NCI-H2227 (cell line): ENCODE results near the gene NKX1-1.
"Not testable (repeated sequence)": the region's sequence is repeated elsewhere in the genome, so short reads cannot be mapped to it uniquely, and the experiment has no call there.

Experiments used
- DNase-seq: peaks from one replicate; lab custom pipeline; 2025; ENCODE audit not compliant: unreplicated experiment; lab: John Stamatoyannopoulos, UW

NKX1-1 gene

GRCh38 chr4:1406394-1406980 lies at the start of gene NKX1-1:
Gene NKX1-1 (minus strand): TSS chr4:1406442. CDS start chr4:1406442, 0 bp downstream.
- DNase-seq = no peak

- no peak for DNase-seq
Measured at GRCh38 chr4:1453731-1454130, 47.5 kb upstream of the NKX1-1 start.

- no peak for DNase-seq
Measured at GRCh38 chr4:1452431-1453051, 46.3 kb upstream of the NKX1-1 start.

- no peak for DNase-seq
Measured at GRCh38 chr4:1451752-1452122, 45.5 kb upstream of the NKX1-1 start.

GRCh38 chr4:1451106-1451751 lies 45.0 kb upstream of the NKX1-1 start:
- DNase-seq = no peak

- DNase-seq = no peak
Measured at GRCh38 chr4:1449833-1450741, 43.8 kb upstream of the NKX1-1 start.

- DNase-seq = no peak
Measured at GRCh38 chr4:1449475-1449832, 43.2 kb upstream of the NKX1-1 start.

GRCh38 chr4:1448589-1449420 lies 42.6 kb upstream of the NKX1-1 start:
- DNase-seq = no peak

GRCh38 chr4:1447676-1448588 lies 41.7 kb upstream of the NKX1-1 start:
- DNase-seq = no peak

GRCh38 chr4:1446502-1447386 lies 40.5 kb upstream of the NKX1-1 start:
- no peak for DNase-seq

- DNase-seq = no peak
Measured at GRCh38 chr4:1445716-1446445, 39.6 kb upstream of the NKX1-1 start.

GRCh38 chr4:1443688-1444172 lies 37.5 kb upstream of the NKX1-1 start:
- not testable (repeated sequence) for DNase-seq

- no peak for DNase-seq
Measured at GRCh38 chr4:1427010-1427409, 20.8 kb upstream of the NKX1-1 start.

GRCh38 chr4:1421657-1422056 lies 15.4 kb upstream of the NKX1-1 start:
- DNase-seq = no peak

GRCh38 chr4:1419708-1420107 lies 13.5 kb upstream of the NKX1-1 start:
- no peak for DNase-seq

GRCh38 chr4:1418494-1419285 lies 12.4 kb upstream of the NKX1-1 start:
- DNase-seq = no peak
